Ascending aorta (tissue), 2 donors: Measurements from ENCODE around the gene SRBD1. TPM values are rescaled to one million over a fixed set of nuclear protein-coding genes. Genes with fewer than 3 reads are reported as not detected.

Source experiments
- DNase-seq, 2 donors: peaks; one replicate each; pipeline ENCODE4 v3.0.0-alpha.2; 2019; ENCODE audit warnings: low spot score in 2 of 2
- H3K27ac ChIP-seq, 2 donors: fragments of 200-600 bp; sonication (generic); one replicate each; pipeline ENCODE4 v1.5.1; 2016 to 2017; ENCODE audit warnings: mild to moderate bottlenecking in 1 of 2
- H3K27me3 ChIP-seq: fragments of 200-600 bp; sonication (generic); one replicate; pipeline ENCODE4 v1.5.1; 2017
- H3K36me3 ChIP-seq, 2 donors: fragments of 200-600 bp; sonication (generic); one replicate each; pipeline ENCODE4 v1.5.1; 2016
- H3K4me1 ChIP-seq, 2 donors: fragments of 200-600 bp; sonication (generic); one replicate each; pipeline ENCODE4 v1.5.1; 2016 to 2017; ENCODE audit warnings: mild to moderate bottlenecking in 1 of 2
- H3K4me3 ChIP-seq, 2 donors: fragments of 200-600 bp; sonication (generic); one replicate each; pipeline ENCODE4 v1.5.1; 2016 to 2017; ENCODE audit warnings: mild to moderate bottlenecking in 1 of 2
- H3K9me3 ChIP-seq, 2 donors: fragments of 200-600 bp; sonication (generic); one replicate each; pipeline ENCODE4 v1.5.1; 2016
- intact Hi-C: fragments of 100-400 bp; cut with DNase I; formaldehyde crosslinking; loops from one replicate; pipeline ENCODE4 v1.15.1; 2023
- total RNA-seq: library from RNA; depleted of rRNA; stranded (reverse); fragments of >200 nt; gene quantifications from one replicate; pipeline ENCODE4 v1.1.0, GENCODE V29; 2016
- TF ChIP-seq, protein P1 (sequence below), 3 experiments: fragments of 200-600 bp in 2 of 3; fragments of 450-650 bp in 1 of 3; sonication (generic) in 2 of 3; IDR thresholded peaks; one replicate each; pipeline ENCODE4 v1.5.1; 2016 to 2019; ENCODE audit warnings: antibody characterized with exemption in 3 of 3, mild to moderate bottlenecking in 1 of 3, moderate library complexity in 1 of 3

Gene SRBD1
- total RNA-seq, 1 donor from 2014 or later = 7.6 TPM

DNA sequence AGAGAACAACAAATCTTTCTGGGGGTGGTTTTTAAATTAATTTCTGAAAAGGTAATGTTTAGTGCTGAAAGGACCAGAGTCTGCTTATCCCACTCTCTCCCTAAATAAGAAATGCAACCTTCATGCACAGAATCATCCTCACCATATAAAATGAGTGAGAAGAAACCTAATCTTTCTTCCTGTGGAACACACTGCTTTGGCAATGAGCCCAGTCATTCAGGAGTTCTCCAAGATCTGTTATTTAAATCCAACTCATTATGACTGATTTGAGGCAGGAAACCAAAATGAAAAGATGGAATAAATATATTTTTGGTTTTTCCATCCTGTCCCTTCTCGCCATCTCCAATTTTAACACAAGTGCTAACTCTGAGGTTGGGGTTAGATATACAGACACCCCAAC lies 228.3 kb downstream of the SRBD1 start:
- no peak overlapping the region for H3K4me3 ChIP-seq
- intact Hi-C loops = no loop called here
- no peaks in the 10 kb centered on the region for H3K9me3 ChIP-seq
- H3K4me1 ChIP-seq = peaks cover 0 to 3% of the 10 kb centered on the region in 2 donors
- no peaks in the 10 kb centered on the region for H3K36me3 ChIP-seq
- H3K27ac ChIP-seq = no peak overlapping the region
- TF ChIP-seq, protein P1, sequence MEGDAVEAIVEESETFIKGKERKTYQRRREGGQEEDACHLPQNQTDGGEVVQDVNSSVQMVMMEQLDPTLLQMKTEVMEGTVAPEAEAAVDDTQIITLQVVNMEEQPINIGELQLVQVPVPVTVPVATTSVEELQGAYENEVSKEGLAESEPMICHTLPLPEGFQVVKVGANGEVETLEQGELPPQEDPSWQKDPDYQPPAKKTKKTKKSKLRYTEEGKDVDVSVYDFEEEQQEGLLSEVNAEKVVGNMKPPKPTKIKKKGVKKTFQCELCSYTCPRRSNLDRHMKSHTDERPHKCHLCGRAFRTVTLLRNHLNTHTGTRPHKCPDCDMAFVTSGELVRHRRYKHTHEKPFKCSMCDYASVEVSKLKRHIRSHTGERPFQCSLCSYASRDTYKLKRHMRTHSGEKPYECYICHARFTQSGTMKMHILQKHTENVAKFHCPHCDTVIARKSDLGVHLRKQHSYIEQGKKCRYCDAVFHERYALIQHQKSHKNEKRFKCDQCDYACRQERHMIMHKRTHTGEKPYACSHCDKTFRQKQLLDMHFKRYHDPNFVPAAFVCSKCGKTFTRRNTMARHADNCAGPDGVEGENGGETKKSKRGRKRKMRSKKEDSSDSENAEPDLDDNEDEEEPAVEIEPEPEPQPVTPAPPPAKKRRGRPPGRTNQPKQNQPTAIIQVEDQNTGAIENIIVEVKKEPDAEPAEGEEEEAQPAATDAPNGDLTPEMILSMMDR (IDR thresholded peaks at IDR 0.05) = no peak
- no peaks in the 10 kb centered on the region for H3K27me3 ChIP-seq
- no peak for DNase-seq

DNA sequence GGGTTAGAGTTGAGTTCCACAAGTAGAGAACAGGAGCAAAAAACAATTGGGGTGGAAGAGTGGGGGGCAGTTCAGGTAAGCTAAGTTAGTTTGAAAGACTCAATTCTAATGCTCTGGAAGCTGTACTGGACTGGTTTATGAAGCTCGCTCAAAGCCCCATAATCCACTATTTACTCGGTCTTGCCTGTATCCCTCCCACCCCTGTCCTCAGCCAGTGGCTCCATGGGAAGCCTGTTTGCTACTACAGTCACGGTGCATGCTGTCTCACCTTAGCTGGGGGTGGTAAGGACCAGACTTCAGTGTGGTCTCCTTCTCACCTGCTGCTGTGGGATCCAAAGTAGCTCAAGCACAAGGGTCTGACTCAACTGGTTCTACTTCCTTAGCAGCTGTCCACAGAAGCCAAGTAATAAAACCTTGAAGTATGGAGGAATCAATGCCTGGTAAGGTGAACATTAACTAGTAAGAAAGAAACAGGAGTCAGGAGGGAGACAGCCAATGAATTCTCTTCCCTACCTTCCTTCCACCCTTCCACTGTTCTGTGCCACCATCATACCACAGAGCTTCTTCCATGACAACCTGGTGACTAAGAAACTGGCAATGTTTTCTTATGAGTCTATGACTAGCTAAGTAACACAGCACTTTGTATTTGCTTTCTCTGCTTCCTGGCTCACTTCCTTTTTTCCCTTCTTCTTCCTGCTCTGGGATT lies 230.8 kb downstream of the SRBD1 start:
- H3K27me3 ChIP-seq = no peaks in the 10 kb centered on the region
- intact Hi-C loops = no loop called here
- no peaks in the 10 kb centered on the region for H3K9me3 ChIP-seq

DNA sequence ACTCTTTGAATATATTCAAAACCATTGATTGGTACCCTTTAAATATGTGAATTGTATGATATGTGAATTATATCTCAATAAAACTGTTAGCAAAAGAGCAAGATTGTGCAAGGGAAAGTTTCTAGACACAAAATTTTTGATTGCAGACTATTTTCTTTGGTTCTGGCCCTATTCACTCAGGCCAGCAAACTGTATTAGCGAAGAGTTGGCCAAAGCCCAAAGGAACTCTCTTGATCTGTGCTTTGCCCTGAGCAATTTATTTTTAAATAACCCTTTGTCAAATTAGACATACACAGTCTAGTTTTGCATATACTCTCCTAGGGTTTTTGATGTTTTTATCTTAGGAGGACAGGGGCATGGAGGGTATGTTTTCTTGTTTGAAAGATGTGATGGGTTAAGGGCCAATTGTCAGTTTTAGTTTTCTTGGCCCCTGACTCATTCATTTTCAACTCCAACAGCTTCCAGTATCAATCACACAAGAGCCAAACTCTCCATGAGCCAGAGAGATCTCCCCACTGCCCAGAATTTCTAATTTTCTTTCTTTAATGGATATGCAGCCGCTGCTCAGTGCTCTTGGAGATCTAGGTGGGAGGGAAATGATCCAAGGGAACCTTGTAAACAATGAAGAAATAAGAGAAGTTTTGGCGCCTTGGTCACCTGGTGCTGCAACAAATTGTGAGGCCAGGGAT lies 231.5 kb downstream of the SRBD1 start:
- H3K27me3 ChIP-seq = no peaks in the 10 kb centered on the region
- H3K9me3 ChIP-seq = no peaks in the 10 kb centered on the region
- TF ChIP-seq, protein P1 (IDR thresholded peaks at IDR 0.05) = no peak
- DNase-seq = no peak
- H3K27ac ChIP-seq = peak overlapping the region in 1 of 2 donors; percentile 34
- intact Hi-C loops = no loop called here
- no peaks in the 10 kb centered on the region for H3K36me3 ChIP-seq
- H3K4me1 ChIP-seq = peaks cover 0 to 3% of the 10 kb centered on the region in 2 donors
- H3K4me3 ChIP-seq = no peak overlapping the region

More for the DNA sequence above, 230.8 kb downstream of the SRBD1 start:
- Histone ChIP-seq H3K36me3 (no peaks in the 10 kb centered on the region), H3K4me3 (no peak overlapping the region), H3K27ac (peak overlapping the region in 1 of 2 donors; percentile 34), H3K4me1 (peaks cover 0 to 3% of the 10 kb centered on the region in 2 donors)
- TF ChIP-seq, protein P1 (IDR thresholded peaks at IDR 0.05) = no peak
- DNase-seq = no peak

DNA sequence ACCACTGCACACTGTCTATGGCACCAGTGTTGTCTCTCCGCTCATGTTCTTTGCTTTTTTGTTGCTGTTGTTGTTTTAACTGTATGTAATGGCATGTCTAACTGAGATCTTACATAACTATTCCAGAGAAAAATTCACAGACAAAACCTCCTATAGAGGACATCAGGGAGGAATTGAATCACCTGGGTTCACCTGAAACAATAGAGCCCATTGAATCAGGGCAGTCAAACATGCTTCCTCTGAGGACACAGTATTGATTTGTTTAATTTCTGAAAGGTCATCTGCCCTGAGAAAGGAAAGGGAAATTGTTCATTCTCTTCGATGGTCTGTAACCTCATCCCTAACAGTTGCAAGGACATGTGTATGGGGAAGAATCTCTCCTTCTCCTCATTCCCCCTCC lies 237.5 kb downstream of the SRBD1 start:
- no peaks in the 10 kb centered on the region for H3K36me3 ChIP-seq
- intact Hi-C loops = no loop called here
- DNase-seq = no peak
- TF ChIP-seq, protein P1 (IDR thresholded peaks at IDR 0.05) = no peak
- H3K4me3 ChIP-seq = no peak overlapping the region
- H3K4me1 ChIP-seq = no peaks in the 10 kb centered on the region
- no peaks in the 10 kb centered on the region for H3K9me3 ChIP-seq
- H3K27me3 ChIP-seq = no peaks in the 10 kb centered on the region
- no peak overlapping the region for H3K27ac ChIP-seq

DNA sequence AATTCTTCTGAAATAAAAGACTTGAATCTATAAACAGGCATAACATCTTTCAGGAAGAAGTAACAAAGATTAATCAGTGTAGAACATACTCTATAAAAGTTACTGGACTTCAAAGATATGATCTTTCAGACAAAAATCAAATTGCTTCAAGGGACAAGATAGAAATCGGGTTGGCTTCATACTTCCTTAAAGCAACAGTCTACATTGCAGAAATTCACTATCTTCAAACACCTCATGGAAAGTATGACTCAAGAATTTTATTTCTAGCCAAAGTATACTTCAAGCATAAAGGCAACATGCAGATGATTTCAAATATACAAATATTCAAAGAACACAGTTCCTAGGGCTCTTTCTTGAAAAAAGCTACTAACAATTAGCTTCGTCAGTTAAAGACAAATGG lies 240.7 kb downstream of the SRBD1 start:
- intact Hi-C loops = no loop called here
- Histone ChIP-seq H3K27me3 (no peaks in the 10 kb centered on the region), H3K36me3 (no peaks in the 10 kb centered on the region), H3K27ac (no peak overlapping the region), H3K4me1 (no peaks in the 10 kb centered on the region), H3K9me3 (no peaks in the 10 kb centered on the region), H3K4me3 (no peak overlapping the region)
- no peak for DNase-seq
- TF ChIP-seq, protein P1 (IDR thresholded peaks at IDR 0.05) = no peak
